Measurements from ENCODE around the gene MFN1. TPM values are rescaled to one million over a fixed set of nuclear protein-coding genes. Genes with fewer than 3 reads are reported as not detected.

MFN1 gene
- total and polyA plus RNA-seq, 2 of the 13 experiments (the other 11 are each of a cell fraction or from before 2014, with no cell fraction given), result 25.2 to 37.5 TPM

DNA sequence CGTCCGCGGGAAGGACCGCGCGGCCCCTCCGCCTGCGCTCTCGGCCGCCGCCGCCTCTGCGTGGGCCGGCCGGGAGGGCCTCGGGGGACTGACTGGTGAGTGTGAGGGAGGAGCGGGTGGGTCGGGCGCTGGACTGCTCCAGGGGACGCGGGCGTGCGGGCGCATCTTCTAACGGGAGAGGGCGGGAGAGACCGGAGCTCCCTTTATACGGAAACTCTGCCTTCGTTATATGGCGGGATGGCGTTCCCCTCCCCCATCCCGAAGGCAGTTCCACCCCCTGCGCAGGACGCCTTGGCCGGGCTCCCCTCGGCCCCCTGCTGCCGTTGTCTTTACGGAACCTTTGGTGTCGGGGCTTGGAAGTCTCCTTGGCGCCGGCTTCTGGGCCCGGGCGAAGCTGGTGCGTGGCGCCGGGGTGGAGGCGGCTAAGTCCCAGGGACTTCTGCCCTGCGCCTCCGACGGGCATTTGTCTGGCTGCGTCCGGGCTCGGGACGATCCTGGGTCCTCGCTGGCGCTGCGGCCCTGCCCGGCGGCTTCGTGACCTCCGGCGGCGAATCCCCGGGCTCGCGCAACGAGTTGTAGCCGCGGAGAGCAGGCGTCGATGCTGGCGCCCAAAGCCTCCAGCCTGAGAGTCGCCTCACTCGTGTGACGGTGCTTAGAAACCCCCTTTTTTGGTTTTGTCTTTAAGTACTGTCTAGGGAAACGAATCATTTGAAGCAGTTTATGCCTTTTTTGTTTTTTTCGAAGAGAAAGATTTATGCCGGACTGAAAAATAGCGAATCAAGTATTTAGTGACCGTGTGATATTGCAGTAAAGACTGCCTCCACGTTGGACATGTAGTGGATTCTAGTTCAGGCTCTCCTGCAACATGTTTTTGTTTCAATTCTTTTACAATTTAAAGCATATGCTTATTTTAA, 24.1 kb upstream of the MFN1 start (continued):
- TF ChIP-seq MAZ (IDR thresholded peaks at IDR 0.05; ENCODE audit: borderline replicate concordance, low read depth, low read length) (no peak), MAZ (CRISPR knock-in tag; IDR thresholded peaks at IDR 0.05; ENCODE audit: low read depth) (no peak; the same call in 1 of the 2 replicates), LBX2 (CRISPR knock-in tag; IDR thresholded peaks at IDR 0.05; ENCODE audit: borderline replicate concordance) (no peak), TFAP4 (IDR thresholded peaks at IDR 0.05; ENCODE audit: borderline replicate concordance, low read depth) (no peak), RFX5 (IDR thresholded peaks at IDR 0.05; ENCODE audit: low read depth, low read length) (no peak), ZNF782 (CRISPR knock-in tag; IDR thresholded peaks at IDR 0.05; ENCODE audit: borderline replicate concordance) (no peak), ZFY (CRISPR knock-in tag; IDR thresholded peaks at IDR 0.05) (peak; percentile 66), AGO2 (optimal IDR thresholded peaks at IDR 0.05; ENCODE audit: low read depth, low read length) (peak; percentile 72), EHMT2 (IDR thresholded peaks at IDR 0.05; ENCODE audit: borderline replicate concordance, low read depth, low read length) (no peak), PHF8 (CRISPR knock-in tag; IDR thresholded peaks at IDR 0.05) (peak; percentile 92), DR1 (CRISPR knock-in tag; IDR thresholded peaks at IDR 0.05) (peak; percentile 33; the same call in 1 of the 2 replicates), ZNF234 (CRISPR knock-in tag; conservative IDR thresholded peaks at IDR 0.05) (peak; percentile 76; the same call in 1 of the 2 replicates), REPIN1 (CRISPR knock-in tag; IDR thresholded peaks at IDR 0.05; ENCODE audit: borderline replicate concordance, low read depth) (no peak)
- TF ChIP-seq, protein P1, sequence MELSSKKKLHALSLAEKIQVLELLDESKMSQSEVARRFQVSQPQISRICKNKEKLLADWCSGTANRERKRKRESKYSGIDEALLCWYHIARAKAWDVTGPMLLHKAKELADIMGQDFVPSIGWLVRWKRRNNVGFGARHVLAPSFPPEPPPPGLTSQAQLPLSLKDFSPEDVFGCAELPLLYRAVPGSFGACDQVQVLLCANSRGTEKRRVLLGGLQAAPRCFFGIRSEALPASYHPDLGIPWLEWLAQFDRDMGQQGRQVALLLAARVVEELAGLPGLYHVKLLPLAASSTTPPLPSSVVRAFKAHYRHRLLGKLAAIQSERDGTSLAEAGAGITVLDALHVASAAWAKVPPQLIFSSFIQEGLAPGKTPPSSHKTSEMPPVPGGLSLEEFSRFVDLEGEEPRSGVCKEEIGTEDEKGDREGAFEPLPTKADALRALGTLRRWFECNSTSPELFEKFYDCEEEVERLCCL (CRISPR knock-in tag; IDR thresholded peaks at IDR 0.05; ENCODE audit: borderline replicate concordance), result no peak
- TF ChIP-seq, protein P2, sequence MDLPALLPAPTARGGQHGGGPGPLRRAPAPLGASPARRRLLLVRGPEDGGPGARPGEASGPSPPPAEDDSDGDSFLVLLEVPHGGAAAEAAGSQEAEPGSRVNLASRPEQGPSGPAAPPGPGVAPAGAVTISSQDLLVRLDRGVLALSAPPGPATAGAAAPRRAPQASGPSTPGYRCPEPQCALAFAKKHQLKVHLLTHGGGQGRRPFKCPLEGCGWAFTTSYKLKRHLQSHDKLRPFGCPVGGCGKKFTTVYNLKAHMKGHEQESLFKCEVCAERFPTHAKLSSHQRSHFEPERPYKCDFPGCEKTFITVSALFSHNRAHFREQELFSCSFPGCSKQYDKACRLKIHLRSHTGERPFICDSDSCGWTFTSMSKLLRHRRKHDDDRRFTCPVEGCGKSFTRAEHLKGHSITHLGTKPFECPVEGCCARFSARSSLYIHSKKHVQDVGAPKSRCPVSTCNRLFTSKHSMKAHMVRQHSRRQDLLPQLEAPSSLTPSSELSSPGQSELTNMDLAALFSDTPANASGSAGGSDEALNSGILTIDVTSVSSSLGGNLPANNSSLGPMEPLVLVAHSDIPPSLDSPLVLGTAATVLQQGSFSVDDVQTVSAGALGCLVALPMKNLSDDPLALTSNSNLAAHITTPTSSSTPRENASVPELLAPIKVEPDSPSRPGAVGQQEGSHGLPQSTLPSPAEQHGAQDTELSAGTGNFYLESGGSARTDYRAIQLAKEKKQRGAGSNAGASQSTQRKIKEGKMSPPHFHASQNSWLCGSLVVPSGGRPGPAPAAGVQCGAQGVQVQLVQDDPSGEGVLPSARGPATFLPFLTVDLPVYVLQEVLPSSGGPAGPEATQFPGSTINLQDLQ (CRISPR knock-in tag; IDR thresholded peaks at IDR 0.05), result no peak
- TF ChIP-seq, protein P3, sequence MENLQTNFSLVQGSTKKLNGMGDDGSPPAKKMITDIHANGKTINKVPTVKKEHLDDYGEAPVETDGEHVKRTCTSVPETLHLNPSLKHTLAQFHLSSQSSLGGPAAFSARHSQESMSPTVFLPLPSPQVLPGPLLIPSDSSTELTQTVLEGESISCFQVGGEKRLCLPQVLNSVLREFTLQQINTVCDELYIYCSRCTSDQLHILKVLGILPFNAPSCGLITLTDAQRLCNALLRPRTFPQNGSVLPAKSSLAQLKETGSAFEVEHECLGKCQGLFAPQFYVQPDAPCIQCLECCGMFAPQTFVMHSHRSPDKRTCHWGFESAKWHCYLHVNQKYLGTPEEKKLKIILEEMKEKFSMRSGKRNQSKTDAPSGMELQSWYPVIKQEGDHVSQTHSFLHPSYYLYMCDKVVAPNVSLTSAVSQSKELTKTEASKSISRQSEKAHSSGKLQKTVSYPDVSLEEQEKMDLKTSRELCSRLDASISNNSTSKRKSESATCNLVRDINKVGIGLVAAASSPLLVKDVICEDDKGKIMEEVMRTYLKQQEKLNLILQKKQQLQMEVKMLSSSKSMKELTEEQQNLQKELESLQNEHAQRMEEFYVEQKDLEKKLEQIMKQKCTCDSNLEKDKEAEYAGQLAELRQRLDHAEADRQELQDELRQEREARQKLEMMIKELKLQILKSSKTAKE (CRISPR knock-in tag; IDR thresholded peaks at IDR 0.05; ENCODE audit: borderline replicate concordance), result no peak
- TF ChIP-seq, protein P4, sequence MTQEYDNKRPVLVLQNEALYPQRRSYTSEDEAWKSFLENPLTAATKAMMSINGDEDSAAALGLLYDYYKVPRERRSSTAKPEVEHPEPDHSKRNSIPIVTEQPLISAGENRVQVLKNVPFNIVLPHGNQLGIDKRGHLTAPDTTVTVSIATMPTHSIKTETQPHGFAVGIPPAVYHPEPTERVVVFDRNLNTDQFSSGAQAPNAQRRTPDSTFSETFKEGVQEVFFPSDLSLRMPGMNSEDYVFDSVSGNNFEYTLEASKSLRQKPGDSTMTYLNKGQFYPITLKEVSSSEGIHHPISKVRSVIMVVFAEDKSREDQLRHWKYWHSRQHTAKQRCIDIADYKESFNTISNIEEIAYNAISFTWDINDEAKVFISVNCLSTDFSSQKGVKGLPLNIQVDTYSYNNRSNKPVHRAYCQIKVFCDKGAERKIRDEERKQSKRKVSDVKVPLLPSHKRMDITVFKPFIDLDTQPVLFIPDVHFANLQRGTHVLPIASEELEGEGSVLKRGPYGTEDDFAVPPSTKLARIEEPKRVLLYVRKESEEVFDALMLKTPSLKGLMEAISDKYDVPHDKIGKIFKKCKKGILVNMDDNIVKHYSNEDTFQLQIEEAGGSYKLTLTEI (CRISPR knock-in tag; conservative IDR thresholded peaks at IDR 0.05), result no peak
